MV-4-11 (cell line): ENCODE data around the gene GAGE12H.
"Not testable (repeated sequence)": the region's sequence is repeated elsewhere in the genome, so short reads cannot be mapped to it uniquely, and the experiment has no call there.

Source experiments
- DNase-seq: peaks from one replicate; lab custom pipeline; 2025; lab: John Stamatoyannopoulos, UW

Gene GAGE12H, protein sequence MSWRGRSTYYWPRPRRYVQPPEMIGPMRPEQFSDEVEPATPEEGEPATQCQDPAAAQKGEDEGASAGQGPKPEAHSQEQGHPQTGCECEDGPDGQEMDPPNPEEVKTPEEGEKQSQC

DNA sequence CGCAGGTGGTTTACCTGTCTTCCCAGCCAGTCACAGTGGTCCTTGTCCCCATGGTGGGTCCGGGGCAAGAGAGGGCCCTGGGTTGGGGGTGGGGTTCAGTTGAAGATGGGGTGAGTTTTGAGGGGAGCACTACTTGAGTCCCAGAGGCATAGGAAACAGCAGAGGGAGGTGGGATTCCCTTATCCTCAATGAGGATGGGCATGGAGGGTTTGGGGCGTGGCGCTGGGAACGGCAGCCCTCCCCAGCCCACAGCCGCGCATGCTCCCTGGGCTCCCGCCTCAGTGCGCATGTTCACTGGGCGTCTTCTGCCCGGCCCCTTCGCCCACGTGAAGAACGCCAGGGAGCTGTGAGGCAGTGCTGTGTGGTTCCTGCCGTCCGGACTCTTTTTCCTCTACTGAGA lies at the start of gene GAGE12H:
TSS of gene GAGE12H (plus strand) at position 301 of the 400 bp plus-strand sequence. CDS start 1,155 bp downstream, outside the sequence.
- DNase-seq, result not testable (repeated sequence)

DNA sequence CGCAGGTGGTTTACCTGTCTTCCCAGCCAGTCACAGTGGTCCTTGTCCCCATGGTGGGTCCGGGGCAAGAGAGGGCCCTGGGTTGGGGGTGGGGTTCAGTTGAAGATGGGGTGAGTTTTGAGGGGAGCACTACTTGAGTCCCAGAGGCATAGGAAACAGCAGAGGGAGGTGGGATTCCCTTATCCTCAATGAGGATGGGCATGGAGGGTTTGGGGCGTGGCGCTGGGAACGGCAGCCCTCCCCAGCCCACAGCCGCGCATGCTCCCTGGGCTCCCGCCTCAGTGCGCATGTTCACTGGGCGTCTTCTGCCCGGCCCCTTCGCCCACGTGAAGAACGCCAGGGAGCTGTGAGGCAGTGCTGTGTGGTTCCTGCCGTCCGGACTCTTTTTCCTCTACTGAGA lies 47.9 kb upstream of the GAGE12H start, which contains the start of gene GAGE12C:
TSS of gene GAGE12C (plus strand) at position 301 of the 400 bp plus-strand sequence. CDS start 1,155 bp downstream, outside the sequence.
- DNase-seq, result not testable (repeated sequence)

DNA sequence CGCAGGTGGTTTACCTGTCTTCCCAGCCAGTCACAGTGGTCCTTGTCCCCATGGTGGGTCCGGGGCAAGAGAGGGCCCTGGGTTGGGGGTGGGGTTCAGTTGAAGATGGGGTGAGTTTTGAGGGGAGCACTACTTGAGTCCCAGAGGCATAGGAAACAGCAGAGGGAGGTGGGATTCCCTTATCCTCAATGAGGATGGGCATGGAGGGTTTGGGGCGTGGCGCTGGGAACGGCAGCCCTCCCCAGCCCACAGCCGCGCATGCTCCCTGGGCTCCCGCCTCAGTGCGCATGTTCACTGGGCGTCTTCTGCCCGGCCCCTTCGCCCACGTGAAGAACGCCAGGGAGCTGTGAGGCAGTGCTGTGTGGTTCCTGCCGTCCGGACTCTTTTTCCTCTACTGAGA lies 38.3 kb upstream of the GAGE12H start, which contains the start of gene GAGE12D:
TSS of gene GAGE12D (plus strand) at position 301 of the 400 bp plus-strand sequence. CDS start 1,155 bp downstream, outside the sequence.
- DNase-seq, result not testable (repeated sequence)

DNA sequence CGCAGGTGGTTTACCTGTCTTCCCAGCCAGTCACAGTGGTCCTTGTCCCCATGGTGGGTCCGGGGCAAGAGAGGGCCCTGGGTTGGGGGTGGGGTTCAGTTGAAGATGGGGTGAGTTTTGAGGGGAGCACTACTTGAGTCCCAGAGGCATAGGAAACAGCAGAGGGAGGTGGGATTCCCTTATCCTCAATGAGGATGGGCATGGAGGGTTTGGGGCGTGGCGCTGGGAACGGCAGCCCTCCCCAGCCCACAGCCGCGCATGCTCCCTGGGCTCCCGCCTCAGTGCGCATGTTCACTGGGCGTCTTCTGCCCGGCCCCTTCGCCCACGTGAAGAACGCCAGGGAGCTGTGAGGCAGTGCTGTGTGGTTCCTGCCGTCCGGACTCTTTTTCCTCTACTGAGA lies 28.8 kb upstream of the GAGE12H start, which contains the start of gene GAGE12E:
TSS of gene GAGE12E (plus strand) at position 301 of the 400 bp plus-strand sequence. CDS start 1,155 bp downstream, outside the sequence.
- DNase-seq, result not testable (repeated sequence)

DNA sequence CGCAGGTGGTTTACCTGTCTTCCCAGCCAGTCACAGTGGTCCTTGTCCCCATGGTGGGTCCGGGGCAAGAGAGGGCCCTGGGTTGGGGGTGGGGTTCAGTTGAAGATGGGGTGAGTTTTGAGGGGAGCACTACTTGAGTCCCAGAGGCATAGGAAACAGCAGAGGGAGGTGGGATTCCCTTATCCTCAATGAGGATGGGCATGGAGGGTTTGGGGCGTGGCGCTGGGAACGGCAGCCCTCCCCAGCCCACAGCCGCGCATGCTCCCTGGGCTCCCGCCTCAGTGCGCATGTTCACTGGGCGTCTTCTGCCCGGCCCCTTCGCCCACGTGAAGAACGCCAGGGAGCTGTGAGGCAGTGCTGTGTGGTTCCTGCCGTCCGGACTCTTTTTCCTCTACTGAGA lies 19.2 kb upstream of the GAGE12H start, which contains the start of gene GAGE12F:
TSS of gene GAGE12F (plus strand) at position 301 of the 400 bp plus-strand sequence. CDS start 1,155 bp downstream, outside the sequence.
- DNase-seq, result not testable (repeated sequence)

DNA sequence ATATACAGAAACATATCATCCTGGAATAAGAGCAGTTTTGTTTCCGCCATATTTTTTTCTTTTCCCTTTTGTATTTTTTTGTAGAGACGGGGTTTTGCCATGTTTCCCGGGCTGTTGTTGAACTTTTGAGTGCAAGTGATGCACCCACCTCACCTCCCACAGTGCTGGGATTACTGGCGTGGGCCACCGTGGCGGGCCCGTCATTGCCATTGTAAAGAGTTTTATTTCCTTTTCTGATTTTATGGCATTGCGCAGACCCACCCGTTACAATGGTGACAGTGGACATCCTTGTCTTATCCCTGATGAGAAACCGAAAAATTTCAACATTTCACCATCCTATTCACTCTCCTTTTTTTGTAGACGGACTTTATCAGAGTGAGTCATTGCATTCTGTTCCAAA lies 11.0 kb upstream of the GAGE12H start:
- not testable (repeated sequence) for DNase-seq

DNA sequence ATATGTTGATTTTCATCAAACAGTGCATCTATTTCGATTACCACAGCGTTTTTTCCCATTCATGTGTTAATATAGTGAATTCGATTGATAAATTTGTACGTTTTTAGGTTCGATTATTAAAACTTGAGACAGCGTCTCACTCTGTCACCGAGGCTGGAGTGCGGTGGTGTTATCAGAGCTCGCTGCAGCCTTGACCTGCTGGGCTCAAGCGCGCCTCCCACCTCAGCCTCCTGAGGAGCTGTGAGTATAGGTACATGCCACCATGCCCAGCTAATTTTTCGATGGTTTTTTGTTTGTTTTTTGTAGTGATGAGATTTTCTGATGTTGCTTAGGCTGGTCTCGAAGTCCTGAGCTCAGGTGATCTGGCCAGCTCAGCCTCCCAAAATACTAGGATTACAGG lies 10.6 kb upstream of the GAGE12H start:
- not testable (repeated sequence) for DNase-seq

DNA sequence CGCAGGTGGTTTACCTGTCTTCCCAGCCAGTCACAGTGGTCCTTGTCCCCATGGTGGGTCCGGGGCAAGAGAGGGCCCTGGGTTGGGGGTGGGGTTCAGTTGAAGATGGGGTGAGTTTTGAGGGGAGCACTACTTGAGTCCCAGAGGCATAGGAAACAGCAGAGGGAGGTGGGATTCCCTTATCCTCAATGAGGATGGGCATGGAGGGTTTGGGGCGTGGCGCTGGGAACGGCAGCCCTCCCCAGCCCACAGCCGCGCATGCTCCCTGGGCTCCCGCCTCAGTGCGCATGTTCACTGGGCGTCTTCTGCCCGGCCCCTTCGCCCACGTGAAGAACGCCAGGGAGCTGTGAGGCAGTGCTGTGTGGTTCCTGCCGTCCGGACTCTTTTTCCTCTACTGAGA lies 9.6 kb upstream of the GAGE12H start, which contains the start of gene GAGE12G:
TSS of gene GAGE12G (plus strand) at position 301 of the 400 bp plus-strand sequence. CDS start 1,155 bp downstream, outside the sequence.
- not testable (repeated sequence) for DNase-seq

DNA sequence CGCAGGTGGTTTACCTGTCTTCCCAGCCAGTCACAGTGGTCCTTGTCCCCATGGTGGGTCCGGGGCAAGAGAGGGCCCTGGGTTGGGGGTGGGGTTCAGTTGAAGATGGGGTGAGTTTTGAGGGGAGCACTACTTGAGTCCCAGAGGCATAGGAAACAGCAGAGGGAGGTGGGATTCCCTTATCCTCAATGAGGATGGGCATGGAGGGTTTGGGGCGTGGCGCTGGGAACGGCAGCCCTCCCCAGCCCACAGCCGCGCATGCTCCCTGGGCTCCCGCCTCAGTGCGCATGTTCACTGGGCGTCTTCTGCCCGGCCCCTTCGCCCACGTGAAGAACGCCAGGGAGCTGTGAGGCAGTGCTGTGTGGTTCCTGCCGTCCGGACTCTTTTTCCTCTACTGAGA lies 9.4 kb downstream of the GAGE12H start, which contains the start of gene GAGE2A:
TSS of gene GAGE2A (plus strand) at position 301 of the 400 bp plus-strand sequence. CDS start 1,155 bp downstream, outside the sequence.
- not testable (repeated sequence) for DNase-seq

DNA sequence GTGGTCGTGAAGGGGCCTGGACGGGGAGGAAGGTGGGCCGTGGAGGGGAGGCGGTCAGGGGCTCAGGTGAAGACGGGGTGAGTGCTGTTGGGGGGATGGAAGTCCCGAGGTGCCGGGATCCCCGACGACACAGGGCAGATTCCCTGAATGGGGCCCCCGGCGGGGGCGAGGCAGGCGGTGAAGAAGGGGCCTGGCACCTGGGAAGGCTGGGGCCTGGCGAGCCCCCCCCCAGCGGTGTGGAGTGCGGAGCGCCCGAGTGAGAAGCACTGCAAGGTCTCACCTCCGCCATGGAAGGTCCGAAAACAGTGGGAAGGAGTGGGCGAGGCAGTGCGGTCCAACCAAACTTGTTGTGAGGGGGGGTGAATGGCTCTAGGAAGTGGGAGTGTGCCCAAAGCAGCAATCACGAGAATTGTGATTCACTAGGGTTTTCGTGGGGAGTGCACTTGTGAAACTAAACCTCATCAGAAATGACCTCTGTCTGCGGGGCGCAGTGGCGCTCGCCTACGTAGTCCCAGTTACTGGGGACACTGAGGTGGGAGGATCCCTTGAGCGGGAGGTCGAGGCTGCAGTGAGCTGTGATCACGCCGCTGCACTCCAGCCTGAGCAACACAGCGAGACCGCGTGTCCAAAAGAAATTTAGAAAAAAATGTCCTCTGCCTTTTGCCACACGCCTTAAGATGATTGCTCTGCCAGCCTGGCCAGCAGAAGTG lies 10.2 kb downstream of the GAGE12H start:
- DNase-seq, result not testable (repeated sequence)

DNA sequence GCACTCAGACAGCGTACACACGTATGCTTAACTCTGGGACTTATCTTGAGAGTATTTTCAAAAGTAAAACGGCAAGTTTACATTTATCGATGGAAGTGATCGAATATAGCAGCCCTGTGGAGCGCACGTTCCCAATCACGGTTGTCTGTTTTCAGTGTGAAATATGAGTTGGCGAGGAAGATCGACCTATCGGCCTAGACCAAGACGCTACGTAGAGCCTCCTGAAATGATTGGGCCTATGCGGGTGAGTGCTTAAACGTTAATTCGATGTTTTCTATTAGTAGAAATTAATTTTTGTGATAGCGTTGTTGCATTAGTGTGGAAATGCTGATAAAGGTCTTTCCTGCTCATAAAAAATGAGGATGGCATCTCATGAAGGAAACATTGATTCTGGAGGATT lies 10.7 kb downstream of the GAGE12H start:
- not testable (repeated sequence) for DNase-seq

DNA sequence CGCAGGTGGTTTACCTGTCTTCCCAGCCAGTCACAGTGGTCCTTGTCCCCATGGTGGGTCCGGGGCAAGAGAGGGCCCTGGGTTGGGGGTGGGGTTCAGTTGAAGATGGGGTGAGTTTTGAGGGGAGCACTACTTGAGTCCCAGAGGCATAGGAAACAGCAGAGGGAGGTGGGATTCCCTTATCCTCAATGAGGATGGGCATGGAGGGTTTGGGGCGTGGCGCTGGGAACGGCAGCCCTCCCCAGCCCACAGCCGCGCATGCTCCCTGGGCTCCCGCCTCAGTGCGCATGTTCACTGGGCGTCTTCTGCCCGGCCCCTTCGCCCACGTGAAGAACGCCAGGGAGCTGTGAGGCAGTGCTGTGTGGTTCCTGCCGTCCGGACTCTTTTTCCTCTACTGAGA lies 19.0 kb downstream of the GAGE12H start, which contains the start of gene GAGE1:
TSS of gene GAGE1 (plus strand) at position 301 of the 400 bp plus-strand sequence. CDS start 1,155 bp downstream, outside the sequence.
- DNase-seq, result not testable (repeated sequence)

DNA sequence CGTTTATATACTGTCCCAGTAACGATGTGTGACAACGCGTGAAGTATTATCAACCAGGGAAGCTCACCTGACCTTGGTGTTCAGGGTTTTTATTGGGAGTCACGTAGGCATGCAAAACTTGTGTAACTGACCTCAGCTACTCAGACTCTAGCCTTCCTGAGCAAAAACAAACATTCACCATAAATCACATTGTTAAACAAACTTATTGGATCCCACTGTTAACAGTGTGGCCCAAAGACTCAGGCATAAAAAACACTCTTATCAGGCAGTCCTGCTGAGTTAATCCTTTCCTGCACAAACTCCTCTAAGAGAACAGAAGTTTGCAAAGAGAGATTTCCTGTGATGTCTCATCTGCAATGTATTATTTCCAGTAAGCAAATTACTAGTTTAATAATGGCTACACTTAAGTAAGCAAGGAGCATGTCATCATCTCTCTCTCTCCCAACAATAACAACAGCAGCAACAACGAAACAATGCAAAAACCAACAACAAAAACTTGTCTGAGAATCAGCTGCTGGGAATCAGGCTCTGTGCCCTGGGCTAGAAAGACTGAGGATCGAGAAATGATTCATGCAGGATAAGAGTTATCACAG lies 31.1 kb downstream of the GAGE12H start:
- DNase-seq, result no peak

DNA sequence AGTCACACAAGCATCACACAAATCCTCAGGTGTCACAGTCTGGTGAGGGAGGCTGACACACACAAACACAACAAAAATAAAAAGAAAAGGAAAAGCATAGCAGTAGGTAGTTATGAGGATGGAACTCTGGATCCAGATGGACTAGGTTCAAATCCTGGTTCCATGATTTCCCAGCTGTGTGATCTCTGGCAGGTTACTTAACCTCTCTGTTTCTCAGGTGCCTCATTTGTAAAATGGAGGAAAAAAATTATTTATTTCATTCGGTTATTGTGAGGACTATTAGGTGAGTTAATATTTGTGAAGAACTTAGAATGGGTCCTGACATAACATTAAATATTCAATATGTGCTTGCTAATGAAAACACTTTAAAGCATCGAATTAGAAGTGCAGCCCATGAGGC lies 38.8 kb downstream of the GAGE12H start:
- DNase-seq, result no peak

DNA sequence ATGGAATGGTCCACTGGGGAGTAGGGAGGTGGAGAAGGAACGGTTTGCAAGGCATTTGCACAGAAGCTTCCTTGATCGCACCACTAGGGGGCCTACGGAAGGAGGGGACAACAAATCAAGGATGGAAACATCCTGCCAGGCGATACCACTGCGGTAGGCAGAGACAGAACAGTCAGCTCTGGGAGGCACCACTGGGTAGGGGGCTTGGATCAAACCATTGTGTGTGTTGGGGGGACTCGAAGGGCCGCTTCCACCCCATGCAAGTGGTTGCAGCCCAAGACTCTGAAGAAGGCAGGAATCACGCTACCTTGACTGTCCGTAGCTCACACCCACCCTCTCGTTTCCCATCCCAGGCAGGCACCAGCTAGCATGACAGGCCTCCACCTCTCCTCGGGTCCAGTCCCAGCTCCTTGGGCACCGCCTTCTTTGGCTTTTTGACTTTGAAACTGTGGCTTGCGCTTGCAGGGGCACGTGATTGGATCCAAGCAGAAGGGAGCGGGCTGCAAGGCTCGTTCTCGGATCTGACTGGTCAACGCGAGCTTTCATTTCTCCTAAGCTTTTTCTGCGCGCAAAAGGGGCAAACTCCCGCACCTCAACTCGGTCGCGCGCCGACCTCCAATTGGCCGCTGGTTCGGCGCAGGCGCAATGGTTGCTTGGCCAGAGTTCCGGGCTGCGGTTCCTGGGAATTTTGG lies 47.5 kb downstream of the GAGE12H start:
- DNase-seq, result no peak
